Parietal lobe (tissue), 1 donor: ENCODE measurements around the gene ZNF569. TPM values are rescaled to one million over a fixed set of nuclear protein-coding genes. Genes with fewer than 3 reads are reported as not detected.

Experiments
- total RNA-seq: library from RNA; depleted of rRNA; stranded (reverse); fragments of >200 nt; gene quantifications from one replicate; pipeline ENCODE4 v1.2.3, GENCODE V29; 2014

Gene ZNF569
- 35.4 TPM for total RNA-seq

GRCh38 chr19:37466798-37467607 lies at the start of gene ZNF569:
Gene ZNF569 (minus strand): TSS chr19:37467444. CDS start chr19:37444921, 22,523 bp downstream.

GRCh38 chr19:37506387-37507166 lies 39.3 kb upstream of the ZNF569 start, which contains the start of gene ZNF793:
Gene ZNF793 (plus strand): TSS chr19:37506939. CDS start chr19:37523440, 16,501 bp downstream.

GRCh38 chr19:37468961-37469777 lies 1.9 kb upstream of the ZNF569 start, which contains the start of gene ZNF570:
Gene ZNF570 (plus strand): TSS chr19:37469356. CDS start chr19:37470355, 999 bp downstream.

GRCh38 chr19:37370880-37371661 lies 96.2 kb downstream of the ZNF569 start, which contains the start of gene ZNF527:
Gene ZNF527 (plus strand): TSS chr19:37371099. CDS start chr19:37374199, 3,100 bp downstream.

Other genes with a start within 250 kb of the ZNF569 start
- gene ZNF383, start 249.2 kb downstream of the ZNF569 start, total RNA-seq: 21.3 TPM
- gene ZNF527, start 96.3 kb downstream of the ZNF569 start, total RNA-seq: 32.9 TPM
- 28.8 TPM for gene ZNF570, start 1.9 kb upstream of the ZNF569 start, total RNA-seq
- 58.5 TPM for gene ZNF793, start 39.5 kb upstream of the ZNF569 start, total RNA-seq
- 17.5 TPM for gene ZNF571, start 127.3 kb upstream of the ZNF569 start, total RNA-seq
- 24.7 TPM for gene ZNF540, start 127.4 kb upstream of the ZNF569 start, total RNA-seq
- 109 TPM for gene ZFP30, start 188.0 kb upstream of the ZNF569 start, total RNA-seq